Effector CD4-positive, alpha-beta T cell (primary cell): ENCODE data around the gene STK16.
A peak's percentile ranks its signal among the peaks of the same experiment; 100 is the strongest.
"Not testable (repeated sequence)": the region's sequence is repeated elsewhere in the genome, so short reads cannot be mapped to it uniquely, and the experiment has no call there.

ENCODE experiments used
- DNase-seq: peaks from one replicate; pipeline ENCODE4 v3.0.0-alpha.2; 2020

STK16 gene

GRCh38 chr2:219246559-219246958 lies 1.3 kb downstream of the STK16 start:
- no peak for DNase-seq

DNA sequence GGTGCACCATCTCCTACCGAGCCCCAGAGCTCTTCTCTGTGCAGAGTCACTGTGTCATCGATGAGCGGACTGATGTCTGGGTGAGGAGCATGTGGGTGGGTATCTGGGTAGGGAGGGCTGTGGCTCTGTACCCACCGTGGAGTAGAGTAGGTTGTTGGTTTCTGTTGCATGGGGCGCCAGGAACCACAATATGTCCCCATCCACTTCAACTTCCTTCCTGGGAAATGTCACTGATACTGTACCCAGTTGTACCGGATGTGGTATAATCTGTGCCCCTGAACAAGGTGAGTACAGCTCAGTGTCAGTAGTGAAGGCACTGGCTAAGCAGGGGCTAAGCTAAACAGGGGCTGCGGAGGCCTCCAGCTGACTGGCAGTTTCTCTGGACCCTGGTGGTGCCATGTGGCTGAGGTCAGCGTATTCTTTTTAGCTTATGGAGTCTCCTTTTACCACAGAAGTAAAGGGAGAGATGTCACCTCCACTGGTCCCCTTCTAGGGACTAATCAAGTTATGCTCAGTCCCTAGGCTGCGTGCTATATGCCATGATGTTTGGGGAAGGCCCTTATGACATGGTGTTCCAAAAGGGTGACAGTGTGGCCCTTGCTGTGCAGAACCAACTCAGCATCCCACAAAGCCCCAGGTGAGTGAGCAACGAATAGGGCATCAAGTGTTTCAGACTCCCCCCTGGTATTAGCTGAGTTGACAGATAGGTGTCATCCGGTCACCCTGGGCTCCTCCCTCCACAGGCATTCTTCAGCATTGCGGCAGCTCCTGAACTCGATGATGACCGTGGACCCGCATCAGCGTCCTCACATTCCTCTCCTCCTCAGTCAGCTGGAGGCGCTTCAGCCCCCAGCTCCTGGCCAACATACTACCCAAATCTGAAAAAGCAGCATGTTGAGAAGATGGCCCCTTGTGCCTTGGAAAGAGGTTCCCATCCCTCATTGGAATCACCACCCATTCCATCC lies 2.7 kb downstream of the STK16 start:
- peak; percentile 51 for DNase-seq

DNA sequence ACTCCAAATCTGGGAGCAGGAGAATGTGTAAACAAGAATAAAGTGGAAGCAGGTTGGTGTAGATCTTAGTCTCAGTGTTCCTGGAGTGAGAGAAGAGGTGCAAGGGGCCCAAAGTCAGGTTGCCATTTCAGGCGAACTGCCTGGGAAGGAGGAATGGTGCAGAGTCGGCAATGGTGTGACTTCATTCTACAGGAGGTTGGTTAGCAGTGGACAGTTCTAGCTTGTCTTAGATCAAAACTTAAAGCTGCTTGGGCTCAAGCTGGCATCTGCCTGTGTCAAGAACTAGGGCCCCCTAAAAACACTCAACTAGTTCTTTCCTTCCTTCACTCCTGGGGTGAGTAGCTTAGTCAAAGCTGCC lies 3.5 kb downstream of the STK16 start:
- no peak for DNase-seq

GRCh38 chr2:219249203-219249980 lies 4.1 kb downstream of the STK16 start:
- peak; percentile 20 for DNase-seq

GRCh38 chr2:219250049-219250781 lies 4.9 kb downstream of the STK16 start:
- no peak for DNase-seq

GRCh38 chr2:219251656-219252055 lies 6.4 kb downstream of the STK16 start:
- DNase-seq = no peak

DNA sequence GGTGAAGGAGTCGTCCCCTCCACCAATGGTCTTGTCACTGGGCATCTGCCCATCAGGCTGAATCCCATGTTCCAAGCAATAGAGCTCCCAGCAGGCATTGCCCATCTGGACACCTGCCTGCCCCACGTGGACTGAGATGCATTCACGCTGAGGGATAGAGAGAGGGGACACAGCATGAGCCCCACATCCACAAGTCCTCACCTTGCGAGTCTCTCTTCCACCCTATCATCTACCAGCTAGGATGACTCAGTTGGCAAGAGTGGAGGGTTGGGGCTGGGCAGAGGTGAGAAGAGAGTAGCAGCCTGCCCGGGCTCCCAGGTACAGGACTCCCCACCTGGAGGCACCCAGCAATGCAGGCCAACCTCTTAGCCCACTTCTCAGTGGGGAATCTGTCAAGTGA lies 6.8 kb downstream of the STK16 start:
- DNase-seq = peak; percentile 19

- DNase-seq = no peak
Observed at GRCh38 chr2:219252570-219252899, 7.3 kb downstream of the STK16 start.

- peak; percentile 29 for DNase-seq
Observed at GRCh38 chr2:219252900-219253752, 7.8 kb downstream of the STK16 start, which contains the start of gene TUBA4B. Gene TUBA4B (plus strand): TSS chr2:219253243. CDS start chr2:219253408, 165 bp downstream.

DNA sequence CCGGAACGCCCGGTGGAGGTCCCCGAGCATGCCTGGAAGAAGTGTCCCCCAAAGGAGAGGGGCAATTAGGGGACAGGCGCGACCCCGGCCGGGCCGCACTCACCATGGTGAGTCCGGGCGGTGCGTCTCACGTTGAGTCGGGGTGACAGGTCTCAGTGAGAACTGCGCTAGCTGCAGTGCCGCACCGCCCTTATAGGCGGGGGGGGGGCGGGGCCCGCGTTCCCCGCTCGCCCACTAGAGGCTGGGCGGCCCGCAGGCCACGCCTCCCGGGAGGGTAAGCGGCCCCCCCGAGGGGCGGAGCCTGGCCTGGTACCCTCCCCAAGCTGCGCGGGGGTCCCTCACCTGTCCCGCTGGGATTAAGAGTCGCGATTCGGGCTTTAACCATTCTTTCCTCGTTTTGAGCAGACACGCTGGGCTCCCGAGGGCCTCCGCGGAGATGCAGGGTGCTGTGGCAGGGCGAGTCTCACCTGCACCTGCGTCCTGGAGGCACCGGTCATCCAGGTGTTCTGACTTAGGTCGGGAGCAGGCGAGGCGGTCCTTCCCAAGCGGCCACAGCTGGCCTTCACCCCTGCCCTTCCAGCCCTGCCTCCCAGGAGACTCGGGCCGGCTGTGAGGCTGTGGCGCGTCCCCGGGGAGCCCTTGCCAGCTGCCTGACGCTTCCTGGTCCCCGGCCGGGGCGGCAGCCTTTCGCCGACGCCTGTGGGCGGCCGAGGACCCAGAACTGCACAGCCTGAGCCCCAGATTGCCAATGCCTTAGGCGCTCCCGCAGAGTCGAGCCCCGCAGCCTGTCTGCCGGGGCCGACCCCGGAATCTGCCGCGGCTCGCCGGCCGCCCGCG lies 8.7 kb downstream of the STK16 start, which contains the start of gene TUBA4A:
Gene TUBA4A, minus strand, starts transcription at position 166 of the 837 bp plus-strand sequence. Its CDS starts 60 bp downstream, at position 106.
- DNase-seq = peak; percentile 92

- peak; percentile 34 for DNase-seq
Observed at GRCh38 chr2:219254590-219255201, 9.4 kb downstream of the STK16 start.

GRCh38 chr2:219258942-219259341 lies 13.7 kb downstream of the STK16 start:
- DNase-seq = not testable (repeated sequence)

DNA sequence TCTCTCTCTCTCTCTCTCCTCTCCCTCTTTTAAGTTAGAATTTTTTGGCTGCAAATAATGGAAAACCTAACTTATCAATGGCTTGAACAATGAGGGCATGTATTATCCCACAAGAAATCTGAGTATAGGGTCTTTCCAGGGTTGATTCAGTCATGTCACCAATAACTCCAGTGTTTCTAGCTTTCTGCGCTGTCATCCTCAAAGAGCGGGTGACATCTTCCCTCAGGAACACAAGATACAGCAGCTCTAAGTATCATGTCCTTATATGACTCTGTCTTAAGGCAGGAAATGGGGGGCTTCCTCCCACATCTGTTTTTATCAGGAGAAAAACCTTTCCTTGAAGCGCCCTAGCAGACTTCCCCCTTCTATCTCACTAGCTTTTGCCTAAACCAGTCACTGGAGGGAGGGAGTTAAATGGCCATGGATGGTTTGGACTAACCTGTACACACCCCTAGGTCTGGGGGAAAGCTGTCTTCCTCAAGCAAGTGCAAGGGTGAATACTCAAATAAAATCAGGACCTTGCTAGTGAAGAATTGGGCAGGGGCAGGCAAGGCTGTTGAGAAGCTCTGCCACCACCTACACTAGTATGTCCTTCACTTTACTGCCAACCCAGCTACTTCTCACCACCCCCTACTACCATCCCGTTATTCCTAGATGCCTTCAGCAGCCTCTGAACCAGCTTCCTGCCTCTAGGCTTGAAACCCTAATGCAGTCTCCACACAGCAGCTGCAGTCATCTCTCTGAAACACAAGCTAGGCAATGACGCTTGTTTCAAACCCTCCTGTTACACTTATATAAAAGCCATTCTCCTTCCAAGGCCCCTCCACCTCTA lies 16.0 kb downstream of the STK16 start:
- DNase-seq = no peak

- DNase-seq = no peak
Observed at GRCh38 chr2:219266232-219266631, 21.0 kb downstream of the STK16 start.

DNA sequence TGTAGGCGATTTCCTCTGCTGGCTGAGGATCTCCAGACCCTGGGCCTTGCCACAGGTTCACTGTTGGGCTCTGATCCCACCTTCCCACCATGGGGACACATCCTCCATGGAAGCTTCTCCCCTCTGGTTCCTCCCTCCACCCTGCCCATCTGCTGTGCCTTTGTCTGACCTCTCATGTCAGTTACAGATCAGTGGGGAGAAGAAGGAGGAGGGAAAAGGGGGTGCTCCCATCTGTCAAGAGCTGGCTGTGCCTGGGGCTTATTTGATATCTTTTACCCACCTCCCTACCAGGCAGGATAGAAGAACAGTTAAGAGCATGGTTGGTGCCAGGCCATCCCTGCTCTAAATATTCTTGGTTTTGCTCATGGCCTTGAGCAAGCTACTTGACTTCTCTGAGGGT lies 21.6 kb downstream of the STK16 start:
- no peak for DNase-seq

GRCh38 chr2:219268294-219268693 lies 23.0 kb downstream of the STK16 start:
- no peak for DNase-seq

- DNase-seq = no peak
Observed at GRCh38 chr2:219269362-219270054, 24.2 kb downstream of the STK16 start.

- DNase-seq = no peak
Observed at GRCh38 chr2:219270055-219270372, 24.7 kb downstream of the STK16 start.

DNA sequence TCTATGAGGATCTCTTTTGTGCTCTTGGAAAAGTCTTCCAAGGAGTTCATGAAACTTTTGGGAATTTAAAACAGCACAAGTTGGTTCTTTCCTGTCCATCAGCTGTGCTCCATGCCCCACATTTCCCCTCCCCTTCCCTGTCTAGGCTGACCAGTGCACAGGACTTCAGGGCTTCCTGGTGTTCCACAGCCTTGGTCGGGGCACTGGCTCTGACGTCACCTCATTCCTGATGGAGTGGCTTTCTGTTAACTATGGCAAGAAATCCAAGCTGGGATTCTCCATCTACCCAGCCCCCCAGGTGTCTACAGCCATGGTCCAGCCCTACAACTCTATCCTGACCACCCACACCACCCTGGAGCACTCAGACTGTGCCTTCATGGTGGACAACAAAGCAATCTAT lies 25.7 kb downstream of the STK16 start:
- DNase-seq = no peak
